Camera-type eye (tissue), 1 donor: ENCODE results near the gene FN3KRP. TPM values are rescaled to one million over a fixed set of nuclear protein-coding genes. Genes with fewer than 3 reads are reported as not detected.

Source experiments
- total RNA-seq: library from RNA; depleted of rRNA; stranded (reverse); fragments of >200 nt; gene quantifications from one replicate; pipeline ENCODE4 v1.2.3, GENCODE V29; 2014

Gene FN3KRP
- 51.3 TPM for total RNA-seq

DNA sequence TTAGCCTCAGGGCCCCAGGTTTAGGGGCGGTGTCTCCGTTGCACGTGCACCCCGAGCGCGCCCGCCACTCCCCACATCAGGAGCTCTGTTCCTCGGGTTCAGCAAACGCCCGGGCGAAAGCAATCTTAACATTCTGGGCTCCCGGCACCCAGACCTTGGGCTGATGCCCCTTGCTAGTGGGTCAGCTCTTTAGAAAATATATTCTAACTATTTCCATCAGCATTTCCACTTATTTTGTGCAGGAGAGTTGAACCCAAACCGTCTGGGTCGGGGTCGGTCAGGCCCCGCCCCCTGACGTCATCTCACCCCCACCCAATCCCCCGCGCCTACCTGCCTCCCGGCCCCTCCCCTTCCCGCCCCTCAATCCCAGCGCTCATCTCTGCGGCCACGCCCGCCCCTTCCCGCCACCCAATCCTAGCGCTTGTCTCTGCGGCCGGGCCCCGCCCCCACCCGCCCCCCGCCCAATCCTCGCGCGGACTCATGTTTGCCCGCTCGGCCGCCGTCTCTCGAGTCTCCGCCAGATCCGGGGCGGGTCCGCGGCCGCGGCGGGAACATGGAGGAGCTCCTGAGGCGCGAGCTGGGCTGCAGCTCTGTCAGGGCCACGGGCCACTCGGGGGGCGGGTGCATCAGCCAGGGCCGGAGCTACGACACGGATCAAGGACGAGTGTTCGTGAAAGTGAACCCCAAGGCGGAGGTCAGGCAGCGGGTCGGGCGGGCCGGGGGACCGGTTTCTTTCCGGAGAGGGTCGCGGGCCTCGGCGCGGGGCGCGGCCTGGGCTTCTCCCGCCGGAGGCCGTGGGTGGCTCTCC, at the start of gene FN3KRP:
FN3KRP (plus strand) TSS at position 504 of the 808 bp plus-strand sequence; CDS start at position 554, 50 bp downstream.

GRCh38 chr17:82698065-82698973, 18.2 kb upstream of the FN3KRP start, which contains the start of gene RAB40B:
Gene RAB40B, minus strand, starts transcription at chr17:82698698. Its CDS starts 102 bp downstream, at chr17:82698596.

GRCh38 chr17:82734987-82735866, 18.7 kb downstream of the FN3KRP start, which contains the start of gene FN3K:
Gene FN3K, plus strand, starts transcription at chr17:82735615. Its CDS starts 22 bp downstream, at chr17:82735637.

DNA sequence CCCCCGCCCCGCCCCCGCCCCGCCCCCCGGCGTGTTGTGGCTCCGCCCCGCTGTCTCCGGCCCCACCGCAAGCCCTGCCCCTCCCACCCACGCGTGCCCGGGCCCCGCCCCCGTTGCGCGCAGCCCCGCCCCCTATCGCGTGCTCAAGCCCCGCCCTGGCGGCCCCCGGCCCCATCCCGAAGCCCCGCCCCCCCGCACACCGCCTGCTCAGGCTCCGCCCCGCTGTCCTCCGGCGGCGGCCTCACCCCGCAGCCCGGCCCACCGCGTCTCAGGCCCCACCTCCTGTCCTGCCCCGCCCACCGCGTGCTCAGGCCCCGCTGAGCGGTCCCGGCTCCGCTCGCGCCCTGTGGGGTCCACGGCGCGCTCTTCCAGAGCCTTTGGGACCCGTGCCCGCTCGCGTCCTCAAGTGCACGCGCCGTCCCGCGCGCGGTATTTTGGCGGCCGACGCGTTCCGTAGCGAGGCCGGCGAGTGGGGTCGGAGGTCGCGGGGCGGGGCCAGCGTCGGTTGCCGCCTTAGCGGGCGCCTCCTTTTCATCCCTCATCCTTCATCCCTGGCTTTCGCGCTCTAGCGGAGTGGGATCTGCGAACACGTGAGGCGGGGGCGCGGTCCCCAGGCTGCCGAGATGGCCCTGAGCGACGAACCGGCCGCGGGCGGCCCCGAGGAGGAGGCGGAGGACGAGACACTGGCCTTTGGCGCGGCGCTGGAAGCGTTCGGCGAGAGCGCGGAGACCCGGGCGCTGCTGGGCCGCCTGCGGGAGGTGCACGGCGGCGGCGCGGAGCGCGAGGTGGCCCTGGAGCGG, 35.3 kb downstream of the FN3KRP start, which contains the start of gene TBCD:
TBCD (plus strand) TSS at position 495 of the 800 bp plus-strand sequence; CDS start at position 624, 129 bp downstream.

Other genes starting within 250 kb of the FN3KRP start
- gene FOXK2, start 197.0 kb upstream of the FN3KRP start, total RNA-seq, result 43.0 TPM
- gene WDR45B, start 68.3 kb upstream of the FN3KRP start, total RNA-seq, result 68.2 TPM
- 27.8 TPM for gene RAB40B, start 18.0 kb upstream of the FN3KRP start, total RNA-seq
- gene FN3K, start 18.9 kb downstream of the FN3KRP start, total RNA-seq, result 19.8 TPM
- 63.9 TPM for gene TBCD, start 35.4 kb downstream of the FN3KRP start, total RNA-seq
- 1.6 TPM for gene ZNF750, start 123.3 kb downstream of the FN3KRP start, total RNA-seq